ENCODE results near the gene OSBPL2. TPM values are rescaled to one million over a fixed set of nuclear protein-coding genes. Genes with fewer than 3 reads are reported as not detected.

Gene OSBPL2
- total and polyA plus RNA-seq, 2 donors (not counting 1 experiment from before 2014, with no cell fraction given): 28.1 to 74.3 TPM

DNA sequence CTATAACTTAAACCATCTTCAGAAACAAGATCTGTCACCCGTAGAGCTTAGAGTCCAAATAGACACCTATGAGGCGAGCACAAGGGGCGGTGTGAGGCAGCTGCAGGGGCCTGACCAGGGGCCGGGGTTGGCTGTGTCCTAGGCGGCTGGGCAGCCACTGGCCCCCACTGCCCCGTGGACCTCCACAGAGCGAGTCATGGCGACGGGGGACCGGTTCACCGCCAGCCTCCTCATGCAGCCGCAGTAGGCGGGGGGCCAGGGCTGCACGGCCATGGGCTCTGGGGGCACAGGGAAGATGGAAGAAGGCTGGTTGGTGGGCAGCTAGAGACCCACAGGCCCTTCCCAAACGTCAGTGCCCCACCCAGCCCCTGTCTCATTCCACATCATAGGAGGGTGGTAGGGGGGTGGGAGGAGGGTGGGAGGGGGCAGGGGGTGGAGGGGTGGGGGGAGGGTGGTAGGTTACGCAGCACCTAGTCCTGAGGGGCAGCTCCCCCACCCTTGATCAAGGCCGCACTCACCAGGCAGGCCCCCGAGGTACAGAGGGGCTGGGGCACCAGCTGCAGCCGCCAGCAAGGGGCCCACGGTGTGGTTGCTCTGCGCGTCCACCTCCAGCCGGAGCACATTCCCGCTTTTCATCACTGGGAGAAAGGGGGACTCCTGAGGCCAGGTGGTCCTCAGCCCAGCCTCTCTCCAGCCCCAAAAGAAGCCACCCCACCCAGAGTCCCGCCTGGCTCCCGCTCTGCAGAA, 71.0 kb downstream of the OSBPL2 start:
- Mint-ChIP-seq H3K4me1 (peaks cover 10% of the 10 kb centered on the region), H3K4me3 (no peak overlapping the region), H3K27ac (no peak overlapping the region), H3K27me3 (no peaks in the 10 kb centered on the region), H3K9me3 (ENCODE audit: insufficient read depth) (no peaks in the 10 kb centered on the region)
- WGBS (ENCODE audit: insufficient coverage): 96% methylated on average over 23 of the region's 26 CpGs
- Histone ChIP-seq H3K27me3 (replicated peaks in 1 of 4; ENCODE audit: control extremely low read depth in 1 of 4, control insufficient read depth in 3 of 4, insufficient read depth in 4 of 4, low read length in 3 of 4) (no peaks in the 10 kb centered on the region), H3K79me2 (ENCODE audit: control insufficient read depth, insufficient read depth, low read length) (peaks cover 19% of the 10 kb centered on the region), H3K9me3 (ENCODE audit: control extremely low read depth in 1 of 3, control insufficient read depth in 2 of 3, insufficient read depth in 1 of 3, low read length in 2 of 3) (no peaks in the 10 kb centered on the region), H3K27ac (ENCODE audit: low read length in 2 of 2) (no peak overlapping the region), H2AFZ (ENCODE audit: insufficient read depth, low read depth, low read length, poor library complexity, severe bottlenecking) (no peak overlapping the region), H4K20me1 (ENCODE audit: control insufficient read depth, insufficient read depth, low read length, poor library complexity, severe bottlenecking) (peaks cover 42% of the 10 kb centered on the region), H3K9ac (ENCODE audit: low read length) (no peak overlapping the region), H3K4me3 (ENCODE audit: control extremely low read depth in 1 of 5, extremely low read depth in 1 of 5, insufficient read depth in 1 of 5, low read depth in 2 of 5, low read length in 4 of 5) (no peak overlapping the region), H3K4me2 (replicated peaks; ENCODE audit: low read depth, low read length, poor library complexity, severe bottlenecking) (no peak overlapping the region), H3K36me3 (replicated peaks in 1 of 2; ENCODE audit: control extremely low read depth in 1 of 2, control insufficient read depth in 1 of 2, extremely low read depth in 1 of 2, insufficient read depth in 2 of 2, low read length in 1 of 2) (peaks cover 0 to 50% of the 10 kb centered on the region in 2 experiments), H3K4me1 (ENCODE audit: control insufficient read depth in 2 of 2, insufficient read depth in 2 of 2, low read length in 2 of 2) (peaks cover 6 to 13% of the 10 kb centered on the region in 2 donors)
- CTCF ChIA-PET: interaction anchor here (1.0 kb wide), 1 partner anchor 73 kb away, joined by 5 read pairs; no protein-coding TSS in a partner anchor
- DNase-seq (no peak), ATAC-seq (ENCODE audit: low read depth) (no peak)
- TF ChIP-seq EZH2 (IDR thresholded peaks at IDR 0.05; ENCODE audit: borderline replicate concordance, insufficient read depth, low read depth, low read length, poor library complexity, severe bottlenecking): no peak
- TF ChIP-seq, protein P1, sequence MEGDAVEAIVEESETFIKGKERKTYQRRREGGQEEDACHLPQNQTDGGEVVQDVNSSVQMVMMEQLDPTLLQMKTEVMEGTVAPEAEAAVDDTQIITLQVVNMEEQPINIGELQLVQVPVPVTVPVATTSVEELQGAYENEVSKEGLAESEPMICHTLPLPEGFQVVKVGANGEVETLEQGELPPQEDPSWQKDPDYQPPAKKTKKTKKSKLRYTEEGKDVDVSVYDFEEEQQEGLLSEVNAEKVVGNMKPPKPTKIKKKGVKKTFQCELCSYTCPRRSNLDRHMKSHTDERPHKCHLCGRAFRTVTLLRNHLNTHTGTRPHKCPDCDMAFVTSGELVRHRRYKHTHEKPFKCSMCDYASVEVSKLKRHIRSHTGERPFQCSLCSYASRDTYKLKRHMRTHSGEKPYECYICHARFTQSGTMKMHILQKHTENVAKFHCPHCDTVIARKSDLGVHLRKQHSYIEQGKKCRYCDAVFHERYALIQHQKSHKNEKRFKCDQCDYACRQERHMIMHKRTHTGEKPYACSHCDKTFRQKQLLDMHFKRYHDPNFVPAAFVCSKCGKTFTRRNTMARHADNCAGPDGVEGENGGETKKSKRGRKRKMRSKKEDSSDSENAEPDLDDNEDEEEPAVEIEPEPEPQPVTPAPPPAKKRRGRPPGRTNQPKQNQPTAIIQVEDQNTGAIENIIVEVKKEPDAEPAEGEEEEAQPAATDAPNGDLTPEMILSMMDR (IDR thresholded peaks at IDR 0.05): no peak
- POLR2A ChIA-PET: no interaction called here
- intact Hi-C loops (cut with micrococcal nuclease): loop anchor here (10.0 kb wide), 1 partner anchor 335 kb away; the partner anchor contains the start of gene SLCO4A1
